IMR-90 (cell line): ENCODE results near the gene KLHDC10. TPM values are rescaled to one million over a fixed set of nuclear protein-coding genes. Genes with fewer than 3 reads are reported as not detected.

Source experiments
- ATAC-seq: fragments of 200-7000 bp; cut with Tn5 transposase; 2 replicates; pipeline ENCODE4 v1.9.1; 2020; ENCODE audit warnings: low read depth, mild to moderate bottlenecking, moderate library complexity
- BruUV-seq: library from RNA; stranded (reverse); fragments of 400-500 nt; replicated peaks from 2 replicates; lab custom pipeline; 2021; lab: Mats Ljungman, UMichigan
- CTCF ChIA-PET: fragments of 300-600 bp; formaldehyde crosslinking; extraction: SDS; loops from one replicate; lab custom pipeline; 2021; ENCODE audit warnings: antibody characterized with exemption; lab: Yijun Ruan, JAX
- POLR2A ChIA-PET: fragments of 300-600 bp; sonication (Branson Sonifier 250); formaldehyde crosslinking; loops from one replicate; lab custom pipeline; 2022; ENCODE audit warnings: antibody characterized with exemption; ENCODE audit not compliant: unreplicated experiment; lab: Charles Lee
- DNase-seq: peaks from one replicate; pipeline ENCODE4 v3.0.0; 2013
- H2AFZ ChIP-seq: replicated peaks from 2 replicates; pipeline ENCODE3; 2013; ENCODE audit warnings: low read length, mild to moderate bottlenecking; ENCODE audit not compliant: poor library complexity
- H2AK5ac ChIP-seq: 2 replicates; pipeline ENCODE4 v1.6.1; 2013; ENCODE audit warnings: low read depth, low read length, inconsistent platforms
- H2AK9ac ChIP-seq: replicated peaks from 2 replicates; pipeline ENCODE3; 2013; ENCODE audit warnings: mild to moderate bottlenecking, low read depth, low read length, moderate library complexity; ENCODE audit not compliant: poor library complexity
- H2BK120ac ChIP-seq: 2 replicates; pipeline ENCODE4 v1.6.1; 2013; ENCODE audit warnings: low read depth, low read length, inconsistent platforms
- H2BK15ac ChIP-seq: 3 replicates; pipeline ENCODE4 v1.6.1; 2013; ENCODE audit warnings: low read depth, low read length, inconsistent platforms
- H2BK20ac ChIP-seq: 2 replicates; pipeline ENCODE4 v1.6.1; 2013; ENCODE audit warnings: low read depth, mild to moderate bottlenecking, inconsistent platforms, low read length, moderate library complexity
- H2BK5ac ChIP-seq: 2 replicates; pipeline ENCODE4 v1.6.1; 2013; ENCODE audit warnings: mild to moderate bottlenecking, low read depth, low read length, inconsistent platforms; ENCODE audit not compliant: poor library complexity, severe bottlenecking
- H3K14ac ChIP-seq: replicated peaks from 2 replicates; pipeline ENCODE4 v1.6.1; 2013; ENCODE audit warnings: low read depth, low read length, inconsistent platforms
- H3K18ac ChIP-seq: 2 replicates; pipeline ENCODE4 v1.6.1; 2013; ENCODE audit warnings: low read depth, low read length, control low read depth
- H3K23ac ChIP-seq: 2 replicates; pipeline ENCODE4 v1.6.1; 2013; ENCODE audit warnings: low read depth, low read length, inconsistent platforms
- H3K27ac ChIP-seq: 2 replicates; pipeline ENCODE4 v1.5.1; 2013; ENCODE audit warnings: mild to moderate bottlenecking, control low read depth, low read length; ENCODE audit not compliant: insufficient read depth
- H3K27me3 ChIP-seq: 2 replicates; pipeline ENCODE4 v1.6.1; 2013; ENCODE audit warnings: low read length; ENCODE audit not compliant: control insufficient read depth, insufficient read depth
- H3K36me3 ChIP-seq: 2 replicates; pipeline ENCODE4 v1.6.1; 2013; ENCODE audit warnings: low read length, mixed read lengths; ENCODE audit not compliant: control insufficient read depth, insufficient read depth
- H3K4ac ChIP-seq: 2 replicates; pipeline ENCODE4 v1.6.1; 2013; ENCODE audit warnings: low read depth, low read length, inconsistent platforms
- H3K4me1 ChIP-seq: 2 replicates; pipeline ENCODE4 v1.6.1; 2013; ENCODE audit warnings: low read length, mixed read lengths; ENCODE audit not compliant: control insufficient read depth, insufficient read depth
- H3K4me2 ChIP-seq: 2 replicates; pipeline ENCODE4 v1.6.1; 2013; ENCODE audit warnings: low read depth, mild to moderate bottlenecking, control low read depth, low read length, moderate library complexity
- H3K4me3 ChIP-seq: 2 replicates; pipeline ENCODE4 v1.5.1; 2013; ENCODE audit warnings: low read depth, mild to moderate bottlenecking, control low read depth, low read length, moderate library complexity; ENCODE audit not compliant: insufficient read depth
- H3K56ac ChIP-seq: 2 replicates; pipeline ENCODE4 v1.6.1; 2013; ENCODE audit warnings: low read length, inconsistent platforms; ENCODE audit not compliant: insufficient read depth; ENCODE audit errors: extremely low read depth
- H3K79me1 ChIP-seq, 2 experiments: 2 replicates each; pipeline ENCODE4 v1.6.1; 2013; ENCODE audit warnings: low read length in 2 of 2, inconsistent platforms in 1 of 2, low read depth in 1 of 2
- H3K9ac ChIP-seq: 2 replicates; pipeline ENCODE4 v1.6.1; 2013; ENCODE audit warnings: low read depth, low read length, control low read depth
- H3K9me1 ChIP-seq: 2 replicates; pipeline ENCODE4 v1.6.1; 2013; ENCODE audit warnings: low read length, inconsistent platforms; ENCODE audit not compliant: insufficient read depth
- H3K9me3 ChIP-seq: 2 replicates; pipeline ENCODE4 v1.6.1; 2013; ENCODE audit warnings: low read length; ENCODE audit not compliant: control insufficient read depth, insufficient read depth
- H4K20me1 ChIP-seq: 2 replicates; pipeline ENCODE4 v1.6.1; 2013; ENCODE audit warnings: low read length, inconsistent platforms; ENCODE audit not compliant: insufficient read depth
- H4K5ac ChIP-seq: 2 replicates; pipeline ENCODE4 v1.6.1; 2013; ENCODE audit warnings: mild to moderate bottlenecking, low read depth, low read length, control low read depth
- H4K8ac ChIP-seq, 2 experiments: 2 replicates each; pipeline ENCODE4 v1.6.1; 2013; ENCODE audit warnings: low read depth in 2 of 2, low read length in 2 of 2, control low read depth in 1 of 2, inconsistent platforms in 1 of 2
- H4K91ac ChIP-seq: 2 replicates; pipeline ENCODE4 v1.6.1; 2013; ENCODE audit warnings: low read depth, low read length, inconsistent platforms; ENCODE audit not compliant: insufficient read depth
- BHLHE40 ChIP-seq: fragments of 150-350 bp; IDR thresholded peaks from 2 replicates; pipeline ENCODE4 v1.6.1; 2016; ENCODE audit warnings: mild to moderate bottlenecking, low read depth, low read length
- CEBPB ChIP-seq: IDR thresholded peaks from 2 replicates; pipeline ENCODE4 v1.6.1; 2012; ENCODE audit warnings: low read depth, low read length, improper control_type of control experiment
- CHD1 ChIP-seq: IDR thresholded peaks from 2 replicates; pipeline ENCODE4 v1.6.1; 2012; ENCODE audit warnings: low read depth, low read length, improper control_type of control experiment
- CTCF ChIP-seq: conservative IDR thresholded peaks from 2 replicates; pipeline ENCODE4 v1.5.1; 2012; ENCODE audit warnings: mild to moderate bottlenecking, low read depth, low read length, improper control_type of control experiment
- ELK1 ChIP-seq: fragments of 150-350 bp; IDR thresholded peaks from 2 replicates; pipeline ENCODE4 v1.6.1; 2016; ENCODE audit warnings: low read depth, mild to moderate bottlenecking, low read length, moderate library complexity, borderline replicate concordance
- FOS ChIP-seq: fragments of 150-350 bp; IDR thresholded peaks from 2 replicates; pipeline ENCODE4 v1.6.1; 2016; ENCODE audit warnings: low read depth, low read length
- MAFK ChIP-seq: IDR thresholded peaks from 2 replicates; pipeline ENCODE4 v1.6.1; 2012; ENCODE audit warnings: low read depth, low read length, improper control_type of control experiment
- MAZ ChIP-seq: IDR thresholded peaks from 2 replicates; pipeline ENCODE4 v1.6.1; 2012; ENCODE audit warnings: low read depth, mild to moderate bottlenecking, low read length, improper control_type of control experiment, moderate library complexity, borderline replicate concordance
- MXI1 ChIP-seq: IDR thresholded peaks from 2 replicates; pipeline ENCODE4 v1.6.1; 2012; ENCODE audit warnings: low read depth, mild to moderate bottlenecking, low read length, moderate library complexity, borderline replicate concordance
- NFE2L2 ChIP-seq: fragments of 150-350 bp; IDR thresholded peaks from 2 replicates; pipeline ENCODE4 v1.6.1; 2016; ENCODE audit warnings: low read depth, mild to moderate bottlenecking, low read length
- POLR2A ChIP-seq: IDR thresholded peaks from 2 replicates; pipeline ENCODE4 v1.6.1; 2012; ENCODE audit warnings: mild to moderate bottlenecking, low read depth, low read length
- RAD21 ChIP-seq: IDR thresholded peaks from 2 replicates; pipeline ENCODE4 v1.6.1; 2012; ENCODE audit warnings: low read length, improper control_type of control experiment
- RCOR1 ChIP-seq: IDR thresholded peaks from 2 replicates; pipeline ENCODE4 v1.6.1; 2012; ENCODE audit warnings: mild to moderate bottlenecking, low read length, improper control_type of control experiment; ENCODE audit not compliant: insufficient replicate concordance
- RFX5 ChIP-seq: IDR thresholded peaks from 2 replicates; pipeline ENCODE4 v1.8.0; 2012; ENCODE audit warnings: low read depth, mild to moderate bottlenecking, low read length, moderate library complexity
- SMC3 ChIP-seq: fragments of 150-350 bp; IDR thresholded peaks from 2 replicates; pipeline ENCODE4 v1.6.1; 2016; ENCODE audit warnings: low read depth, mild to moderate bottlenecking, antibody characterized with exemption, low read length, moderate library complexity
- USF2 ChIP-seq: fragments of 150-350 bp; IDR thresholded peaks from 2 replicates; pipeline ENCODE4 v1.6.1; 2017; ENCODE audit warnings: mild to moderate bottlenecking, antibody characterized with exemption, low read length, low read depth
- WGBS, 2 experiments: methylation state at CpG; one replicate each; pipeline versions ENCODE4 v1.1.5 to v1.1.7; 2013; ENCODE audit warnings: missing lambda C conversion rate in 2 of 2; ENCODE audit not compliant: insufficient read length in 1 of 2; ENCODE audit errors: extremely low coverage in 2 of 2; 5-methylcytosine and 5-hydroxymethylcytosine counted together
- dilution Hi-C: fragments of 300-500 bp; cut with HindIII; formaldehyde crosslinking; loops from one replicate; pipeline ENCODE4 v1.14.3; 2018; ENCODE audit warnings: low sequenced_read_pairs; ENCODE audit not compliant: unreplicated experiment
- in situ Hi-C: fragments of 300-500 bp; cut with MboI; formaldehyde crosslinking; loops from 3 replicates; pipeline ENCODE4 v1.14.3; 2019; ENCODE audit warnings: low sequenced_read_pairs, inconsistent platforms, mixed read lengths
- intact Hi-C: fragments of 100-400 bp; cut with micrococcal nuclease; formaldehyde crosslinking; loops from 2 replicates; pipeline ENCODE4 v1.10.0; 2022
- polyA plus RNA-seq, 3 experiments: library from polyadenylated mRNA; depleted of rRNA; stranded (reverse); fragments of >200 nt; gene quantifications; 2 replicates each; pipeline ENCODE4 v1.2.3, GENCODE V29; 2012; ENCODE audit warnings: low replicate concordance in 1 of 3
- total RNA-seq: library from RNA; depleted of rRNA; stranded (reverse); fragments of >200 nt; gene quantifications from 2 replicates; pipeline ENCODE4 v1.2.3, GENCODE V29; 2012

The KLHDC10 gene
- total and polyA plus RNA-seq, 2 of the 4 experiments (the other 2 are of a cell fraction): 12.4 to 27.1 TPM

- H2AK9ac ChIP-seq: no peak overlapping the region
- no peak overlapping the region for H2BK5ac ChIP-seq
- ATAC-seq: no peak
- intact Hi-C loops: no loop called here
- no TSS peak for BruUV-seq
- no CpG with 5 or more reads among the region's 11 CpGs for WGBS, 2 experiments
- no peak overlapping the region for H3K27ac ChIP-seq
- H3K9ac ChIP-seq: no peak overlapping the region
- POLR2A ChIA-PET: no interaction called here
- H3K23ac ChIP-seq: no peak overlapping the region
- no peak overlapping the region for H4K91ac ChIP-seq
- no peaks in the 10 kb centered on the region for H3K27me3 ChIP-seq
- H3K4me3 ChIP-seq: no peak overlapping the region
- H4K8ac ChIP-seq: no peak overlapping the region
- in situ Hi-C loops: no loop called here
- dilution Hi-C loops: no loop called here
- no peaks in the 10 kb centered on the region for H3K4me1 ChIP-seq
- no peak overlapping the region for H3K4me2 ChIP-seq
- no peak overlapping the region for H3K14ac ChIP-seq
- CTCF ChIA-PET: no interaction called here
- DNase-seq: no peak
- TF ChIP-seq FOS (no peak), CHD1 (no peak), USF2 (no peak), CTCF (no peak), SMC3 (no peak), POLR2A (no peak), RAD21 (no peak), RCOR1 (no peak), NFE2L2 (no peak), RFX5 (no peak), MAFK (no peak), MAZ (no peak), CEBPB (no peak), BHLHE40 (no peak), ELK1 (no peak), MXI1 (no peak)
- H2AFZ ChIP-seq: no peak overlapping the region
- H2AK5ac ChIP-seq: no peak overlapping the region
- H4K20me1 ChIP-seq: no peaks in the 10 kb centered on the region
- H2BK15ac ChIP-seq: no peak overlapping the region
- H3K9me1 ChIP-seq: peaks cover 11% of the 10 kb centered on the region
- no peak overlapping the region for H2BK120ac ChIP-seq
- H2BK20ac ChIP-seq: no peak overlapping the region
- H3K9me3 ChIP-seq: no peaks in the 10 kb centered on the region
- H3K36me3 ChIP-seq: no peaks in the 10 kb centered on the region
- H4K5ac ChIP-seq: no peak overlapping the region
- no peak overlapping the region for H3K56ac ChIP-seq
- H3K4ac ChIP-seq: no peak overlapping the region
- no peak overlapping the region for H3K18ac ChIP-seq
- no peaks in the 10 kb centered on the region for H3K79me1 ChIP-seq
Observed at GRCh38 chr7:130150587-130150986, 80.3 kb downstream of the KLHDC10 start.
